HTR-8/SVneo (cell line): ENCODE data around the gene SMIM10L2A.
"Not testable (repeated sequence)": the region's sequence is repeated elsewhere in the genome, so short reads cannot be mapped to it uniquely, and the experiment has no call there.

Experiments
- DNase-seq: peaks from one replicate; pipeline ENCODE4 v3.0.0; 2011; ENCODE audit warnings: low spot score, mixed read lengths; ENCODE audit not compliant: insufficient read length
- FAIRE-seq: peaks from 2 replicates; lab custom pipeline; 2011; peaks lifted over from hg19 to GRCh38; lab: Jason Lieb, UNC

SMIM10L2A gene

DNA sequence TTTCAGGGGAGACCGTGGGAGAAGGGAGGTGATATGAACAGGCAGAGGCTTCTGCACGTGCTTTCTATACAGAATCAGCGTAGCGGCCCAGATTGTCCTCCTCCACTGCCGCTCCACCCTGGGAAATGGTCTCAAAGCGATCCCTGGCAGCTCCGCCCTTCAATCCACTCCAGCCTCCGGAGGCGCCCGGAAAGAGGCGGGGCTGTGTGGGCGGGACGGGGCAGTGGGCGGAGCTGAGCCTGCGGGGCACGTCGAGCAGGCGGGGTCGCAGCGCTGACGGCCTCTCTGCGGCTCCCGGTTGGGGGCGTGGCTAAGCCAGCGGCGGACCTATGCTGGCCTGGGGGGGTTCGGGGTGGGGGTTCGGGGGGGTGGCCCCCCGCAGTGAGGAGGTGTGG lies 210 bp upstream of the SMIM10L2A start:
- FAIRE-seq = no peak

DNA sequence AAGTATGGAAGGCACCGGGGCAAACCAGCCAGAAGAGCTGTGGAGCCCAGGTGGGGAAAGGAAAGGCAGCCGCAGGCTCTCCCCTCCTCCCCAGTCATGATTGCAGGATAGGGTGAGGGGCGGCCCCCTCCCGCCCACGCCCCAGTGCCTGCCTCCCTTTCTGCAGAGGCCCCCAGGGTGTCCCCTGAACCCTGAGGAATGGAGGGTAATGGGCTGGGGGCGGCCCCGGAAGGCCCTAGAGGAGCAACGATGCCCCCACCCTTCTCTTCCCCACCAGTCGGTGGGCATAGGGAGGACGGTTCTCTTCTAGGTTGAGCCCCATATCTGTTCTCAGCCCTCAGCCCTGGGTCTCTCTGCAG lies 1.0 kb downstream of the SMIM10L2A start:
- FAIRE-seq, DNase-seq: not testable (repeated sequence)

More for the DNA sequence above, 210 bp upstream of the SMIM10L2A start:
- peak; percentile 31 for DNase-seq

DNA sequence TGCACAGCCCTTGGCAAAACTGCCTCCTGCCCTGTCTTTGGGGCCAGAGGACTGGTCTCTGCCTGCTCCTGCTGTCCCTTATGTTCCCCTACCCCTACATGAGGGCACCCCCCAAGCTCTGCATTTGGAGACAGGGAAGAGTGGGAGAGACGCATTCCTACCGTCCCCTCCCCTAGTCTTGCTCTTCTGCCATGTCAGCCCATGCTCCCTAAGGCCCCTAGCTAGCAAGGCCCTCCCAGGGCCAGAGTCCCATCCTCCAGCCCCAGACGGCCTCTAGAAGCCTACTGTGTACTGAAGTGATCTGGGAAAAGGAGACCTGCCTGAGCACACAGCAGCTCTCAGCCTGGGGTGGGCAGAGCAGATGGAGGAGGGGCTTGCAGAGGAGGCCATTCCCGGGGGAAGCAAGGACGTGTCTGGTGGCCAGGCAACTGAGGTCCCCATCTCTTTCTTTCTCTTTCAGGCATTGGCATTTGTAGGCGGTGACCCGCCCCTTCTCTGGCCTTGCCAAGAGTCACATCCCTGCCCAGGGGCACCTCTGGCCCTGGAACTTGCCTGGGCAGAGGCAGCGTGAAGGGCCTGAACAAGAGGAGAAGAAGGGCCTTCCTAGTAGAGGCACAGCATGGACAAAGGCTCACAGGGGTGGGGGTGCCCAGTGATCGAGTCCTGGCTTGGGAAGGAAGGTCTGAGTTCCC lies 1.6 kb downstream of the SMIM10L2A start:
- not testable (repeated sequence) for DNase-seq, FAIRE-seq

DNA sequence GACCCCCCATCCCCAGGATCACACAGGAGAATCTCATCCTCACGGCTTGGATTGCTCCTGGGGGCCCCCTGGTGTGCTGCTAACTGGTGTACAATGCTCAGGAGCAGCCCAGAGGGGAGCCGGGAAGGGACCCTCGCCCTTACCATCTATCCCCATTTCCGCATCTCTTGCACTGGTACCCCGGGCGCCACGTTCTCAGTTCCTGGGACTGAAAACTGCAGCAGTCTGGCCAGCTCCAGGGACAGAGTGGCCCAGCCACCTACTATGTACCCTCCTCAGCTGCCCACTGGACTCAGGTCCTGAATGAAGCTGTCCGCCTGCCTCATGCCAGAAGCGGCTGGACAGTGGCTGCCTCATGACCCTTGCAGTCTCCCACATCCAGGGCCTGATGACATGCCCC lies 2.7 kb downstream of the SMIM10L2A start:
- DNase-seq (no peak), FAIRE-seq (no peak)

DNA sequence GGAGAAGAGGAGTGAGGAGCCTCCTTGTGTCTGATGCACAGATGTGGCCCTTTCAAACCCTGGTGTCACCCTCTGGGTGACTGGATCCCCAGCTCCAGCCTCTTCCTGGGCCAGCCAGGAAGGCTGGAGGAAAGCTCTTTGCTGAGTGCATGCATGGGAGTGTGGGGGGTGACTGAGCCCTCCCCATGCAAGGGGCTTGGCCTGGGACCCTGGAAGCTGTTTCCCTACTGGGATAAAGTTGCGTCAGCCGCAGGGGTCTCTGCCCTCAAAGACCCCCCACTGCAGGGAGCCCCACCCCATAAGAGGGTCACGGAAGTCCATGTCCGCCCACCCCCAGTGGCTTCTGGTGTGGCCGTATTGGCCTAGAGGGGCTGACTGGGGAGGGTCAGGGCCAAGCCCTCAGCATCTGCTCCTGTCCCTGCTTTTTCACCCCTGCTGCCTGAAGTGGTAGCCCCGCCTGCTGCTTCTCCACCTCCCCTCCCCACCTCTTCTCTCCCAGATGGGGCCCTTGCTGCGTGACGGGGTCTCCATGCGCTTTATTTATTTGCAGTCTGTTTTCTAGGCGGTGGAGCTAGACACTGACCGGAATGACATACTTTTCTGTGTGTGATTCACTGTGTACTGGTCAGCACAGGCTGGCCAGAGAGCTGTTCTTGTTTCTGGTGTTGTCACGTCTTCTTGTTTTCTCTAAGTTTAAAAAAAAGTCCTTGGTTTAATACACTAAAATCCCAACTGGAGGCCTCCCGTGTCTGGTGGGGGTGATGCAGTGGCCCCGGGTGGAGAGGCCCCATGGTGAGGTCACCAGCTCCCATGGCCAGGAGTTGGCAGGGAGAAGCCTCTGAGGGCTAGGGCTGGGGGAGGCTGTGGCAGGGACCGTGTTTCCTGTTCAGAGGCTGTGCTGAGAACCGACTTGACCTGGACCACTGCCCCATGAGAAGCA lies 3.6 kb downstream of the SMIM10L2A start:
- DNase-seq (no peak), FAIRE-seq (no peak)

DNA sequence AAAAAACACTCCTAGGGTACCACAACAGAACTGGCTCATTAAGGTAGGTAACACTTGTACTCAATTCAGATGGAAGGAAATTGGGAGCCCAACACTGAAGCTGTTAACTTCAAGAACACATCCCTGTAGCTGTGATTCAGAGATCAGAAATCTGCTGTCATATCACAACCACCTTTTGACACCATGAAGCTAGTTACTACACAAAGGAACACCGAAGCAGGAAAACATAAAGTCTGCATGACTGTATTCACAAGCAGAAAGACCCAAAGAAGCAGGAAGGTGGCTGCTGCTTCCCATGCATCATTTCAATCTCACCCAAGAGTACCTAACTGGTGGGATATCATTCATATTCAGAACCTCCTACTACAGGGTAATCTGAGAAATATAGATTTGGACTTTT lies 7.7 kb downstream of the SMIM10L2A start:
- DNase-seq (no peak), FAIRE-seq (no peak)

DNA sequence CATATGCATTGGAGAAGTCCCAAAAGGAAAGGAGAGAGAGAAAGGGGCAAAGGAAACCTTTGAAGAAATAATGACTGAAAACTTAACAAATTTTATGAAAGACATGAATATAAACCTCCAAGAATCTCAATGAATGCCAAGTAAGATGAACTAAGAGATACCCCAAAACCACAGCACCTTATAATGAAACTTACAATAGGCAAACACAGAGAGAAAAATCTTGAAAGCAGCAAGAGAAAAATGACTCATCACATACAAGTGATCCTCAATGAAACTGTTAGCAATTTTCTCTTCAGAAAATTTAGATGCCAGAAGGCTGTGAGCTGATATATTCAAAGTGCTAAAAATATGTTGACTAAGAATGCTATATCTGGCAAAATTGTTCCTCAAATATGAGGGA lies 10.1 kb downstream of the SMIM10L2A start:
- FAIRE-seq = no peak
- DNase-seq = no peak

DNA sequence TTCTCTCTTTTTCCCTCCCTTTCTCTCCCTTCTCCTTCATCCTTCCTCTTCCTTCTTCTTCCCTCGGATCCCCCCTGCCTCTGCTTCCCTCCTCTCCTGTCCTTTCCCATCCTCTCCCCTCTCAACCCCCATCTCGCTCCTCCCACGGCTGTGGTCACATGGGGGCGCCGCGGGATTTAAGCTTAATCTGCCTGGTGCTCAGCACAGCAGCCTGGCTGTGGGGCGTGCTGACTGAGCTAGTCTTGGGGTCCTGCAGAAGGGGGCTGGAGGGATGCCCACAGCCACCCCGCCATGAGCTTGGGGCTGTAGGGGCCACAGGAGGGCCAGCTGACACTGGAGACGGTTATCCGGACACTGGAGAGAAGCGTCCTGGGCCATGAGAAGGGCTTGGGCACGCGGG lies 10.7 kb downstream of the SMIM10L2A start:
- DNase-seq = no peak
- no peak for FAIRE-seq

DNA sequence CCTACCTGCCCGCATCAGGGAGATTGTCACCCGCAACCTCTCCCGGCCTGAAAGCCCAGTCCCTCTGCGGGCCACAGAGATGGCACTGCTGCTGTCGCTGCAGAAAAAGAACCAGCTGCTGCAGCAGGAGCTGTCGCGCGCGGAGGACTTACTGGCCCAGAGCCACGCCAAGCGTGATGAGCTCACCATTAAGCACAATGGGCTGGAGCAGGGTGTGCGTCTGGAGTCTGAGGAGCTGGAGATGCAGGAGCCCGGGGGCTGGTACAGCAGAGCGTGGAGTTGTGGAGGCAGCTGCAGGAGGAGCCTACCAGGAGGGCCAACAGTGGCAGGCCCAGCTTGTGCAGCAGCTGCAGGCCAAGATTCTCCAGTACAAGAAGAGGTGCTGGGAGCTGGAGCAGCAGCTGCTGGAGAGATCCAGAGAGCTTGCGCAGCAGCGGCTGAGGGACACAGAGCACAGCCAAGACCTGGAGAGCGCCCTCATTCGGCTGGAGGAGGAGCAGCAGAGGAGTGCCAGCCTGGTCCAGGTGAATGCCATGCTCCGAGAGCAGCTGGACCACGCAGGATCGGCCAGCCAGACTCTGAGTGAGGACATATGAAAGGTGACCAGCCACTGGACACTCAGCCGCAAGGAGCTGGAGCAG lies 11.3 kb downstream of the SMIM10L2A start:
- DNase-seq (no peak), FAIRE-seq (no peak)

DNA sequence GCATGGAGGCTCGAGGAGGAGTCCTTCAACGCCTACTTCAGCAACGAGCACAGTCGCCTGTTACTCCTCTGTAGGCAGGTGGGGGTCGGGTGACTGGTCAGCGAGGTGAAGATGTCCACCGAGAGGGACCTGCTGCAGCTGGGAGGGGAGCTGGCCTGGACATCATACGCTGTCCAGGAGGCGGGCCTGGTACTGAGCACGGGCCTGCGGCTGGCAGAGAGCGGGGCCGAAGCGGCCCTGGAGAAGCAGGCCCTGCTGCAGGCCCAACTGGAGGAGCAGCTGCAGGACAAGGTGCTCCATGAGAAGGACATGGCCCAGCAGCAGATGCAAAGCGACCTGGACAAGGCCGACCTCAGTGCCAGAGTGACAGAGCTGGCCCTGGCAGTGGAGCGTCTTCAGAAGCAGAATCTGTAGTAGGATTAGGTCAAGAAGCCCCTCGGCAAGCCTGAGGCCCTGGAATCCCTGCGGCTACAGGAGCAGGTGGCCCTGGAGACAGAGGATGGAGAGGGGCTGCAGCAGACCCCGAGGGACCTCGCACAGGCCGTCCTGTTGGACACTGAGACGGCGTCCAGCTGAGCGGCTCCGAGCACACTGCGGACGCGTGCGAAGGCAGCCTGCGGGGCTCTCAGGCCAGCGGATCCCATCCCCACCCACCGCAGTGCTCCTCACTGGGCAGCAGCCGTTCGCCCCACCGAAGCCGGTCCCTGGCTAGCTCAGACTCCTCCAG lies 11.9 kb downstream of the SMIM10L2A start:
- FAIRE-seq (no peak), DNase-seq (no peak)

DNA sequence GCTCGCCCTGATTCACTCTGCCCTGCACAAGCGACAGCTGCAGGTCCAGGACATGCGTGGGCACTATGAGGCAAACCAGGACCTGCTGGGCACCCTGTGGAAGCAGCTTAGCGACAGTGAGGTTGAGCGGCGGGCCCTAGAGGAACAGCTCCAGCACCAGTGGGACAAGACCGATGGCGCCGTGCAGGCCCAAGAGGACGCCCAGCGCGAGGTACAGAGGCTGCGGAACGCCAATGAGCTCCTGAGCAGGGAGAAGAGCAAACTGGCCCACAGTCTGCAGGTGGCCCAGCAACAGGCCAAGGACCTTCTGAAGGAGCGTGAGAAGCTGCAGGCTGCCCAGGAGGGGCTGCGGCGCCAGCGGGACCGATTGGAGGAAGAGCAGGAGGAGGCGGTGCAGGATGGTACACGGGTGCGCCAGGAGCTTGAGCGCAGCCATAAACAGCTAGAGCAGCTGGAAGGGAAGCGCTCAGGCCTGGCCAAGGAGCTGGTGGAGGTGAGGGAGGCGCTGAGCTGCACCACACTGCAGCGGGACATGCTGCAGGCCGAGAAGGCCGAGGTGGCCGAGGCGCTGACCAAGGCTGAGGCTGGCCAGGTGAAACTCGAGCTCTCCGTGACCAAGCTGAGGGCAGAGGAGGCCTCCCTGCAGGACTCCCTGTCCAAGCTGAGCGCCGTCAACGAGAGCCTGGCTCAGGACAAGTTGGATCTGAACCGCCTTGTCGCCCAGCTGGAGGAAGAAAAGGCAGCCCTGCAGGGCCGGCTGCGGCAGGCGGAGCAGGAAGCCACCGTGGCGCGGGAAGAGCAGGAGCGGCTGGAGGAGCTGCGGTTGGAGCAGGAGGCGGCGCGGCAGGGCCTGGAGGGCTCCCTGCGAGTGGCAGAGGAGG lies 12.8 kb downstream of the SMIM10L2A start:
- FAIRE-seq = no peak
- DNase-seq = no peak

DNA sequence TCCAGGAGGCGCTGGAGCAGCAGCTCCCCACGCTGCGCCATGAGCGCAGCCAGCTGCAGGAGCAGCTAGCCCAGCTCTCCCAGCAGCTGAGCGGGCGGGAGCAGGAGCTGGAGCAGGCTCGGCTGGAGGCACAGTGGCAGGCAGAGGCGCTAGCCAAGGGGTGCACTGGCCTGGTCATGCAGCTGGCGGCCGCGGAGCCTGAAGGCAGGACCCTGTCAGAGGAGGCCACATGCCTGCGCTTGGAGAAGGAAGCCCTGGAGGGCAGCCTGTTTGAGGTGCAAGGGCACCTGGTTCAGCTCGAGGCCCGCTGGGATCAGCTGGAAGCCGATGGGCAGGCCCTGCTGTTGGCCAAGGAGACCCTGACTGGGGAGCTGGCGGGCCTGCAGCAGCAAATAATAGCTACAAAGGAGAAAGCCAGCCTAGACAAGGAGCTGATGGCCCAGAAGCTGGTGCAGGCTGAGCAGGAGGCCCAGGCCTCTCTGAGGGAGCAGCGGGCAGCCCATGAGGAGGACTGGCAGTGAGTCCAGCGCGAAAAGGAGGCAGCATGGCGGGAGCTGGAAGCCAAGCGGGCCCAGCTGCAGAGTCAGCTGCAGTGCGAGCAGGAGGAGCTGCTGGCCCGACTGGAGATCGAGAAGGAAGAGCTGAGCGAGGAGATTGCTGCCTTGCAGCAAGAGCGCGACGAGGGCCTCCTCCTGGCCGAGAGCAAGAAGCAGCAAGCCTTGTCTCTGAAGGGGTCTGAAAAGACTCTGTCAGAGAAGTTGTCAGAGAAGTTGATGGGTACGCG lies 13.6 kb downstream of the SMIM10L2A start:
- DNase-seq (no peak), FAIRE-seq (no peak)

DNA sequence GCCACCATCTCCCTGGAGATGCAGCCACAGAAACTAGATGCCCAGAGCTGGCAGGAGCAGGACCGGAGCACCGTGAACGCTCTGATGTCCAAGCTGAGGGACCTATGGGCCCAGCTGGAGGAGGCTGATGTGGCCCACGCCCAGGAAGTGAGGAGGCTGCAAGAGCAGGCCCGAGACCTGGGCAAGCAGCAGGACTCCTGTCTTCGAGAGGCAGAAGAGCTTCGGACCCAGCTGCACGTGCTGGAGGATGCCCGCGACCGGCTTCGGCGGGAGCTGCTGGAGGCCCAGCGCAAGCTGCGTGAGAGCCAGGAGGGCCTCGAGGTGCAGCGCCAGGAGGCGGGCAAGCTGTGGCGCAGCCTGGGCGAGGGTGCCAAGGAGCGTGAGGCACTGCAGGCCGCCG lies 14.2 kb downstream of the SMIM10L2A start:
- DNase-seq = no peak
- no peak for FAIRE-seq

DNA sequence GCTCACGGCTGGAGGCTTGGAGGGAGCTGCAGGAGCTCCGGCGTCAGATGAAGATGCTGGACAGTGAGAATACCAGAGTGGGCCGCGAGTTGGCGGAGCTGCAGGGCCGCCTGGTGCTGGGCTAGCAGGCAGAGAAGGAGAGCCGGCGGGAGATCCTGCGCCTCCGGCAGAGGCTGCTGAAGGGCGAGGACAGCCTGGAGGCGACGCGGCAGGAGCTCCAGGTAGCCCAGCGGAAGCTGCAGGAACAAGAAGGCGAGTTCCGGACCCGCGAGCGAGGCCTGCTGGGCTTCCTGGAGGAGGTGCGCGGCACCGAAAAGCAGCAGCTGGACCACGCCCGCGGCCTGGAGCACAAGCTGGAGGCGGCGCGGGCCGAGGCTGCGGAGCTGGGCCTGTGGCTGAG lies 14.7 kb downstream of the SMIM10L2A start:
- FAIRE-seq = no peak
- DNase-seq = no peak

DNA sequence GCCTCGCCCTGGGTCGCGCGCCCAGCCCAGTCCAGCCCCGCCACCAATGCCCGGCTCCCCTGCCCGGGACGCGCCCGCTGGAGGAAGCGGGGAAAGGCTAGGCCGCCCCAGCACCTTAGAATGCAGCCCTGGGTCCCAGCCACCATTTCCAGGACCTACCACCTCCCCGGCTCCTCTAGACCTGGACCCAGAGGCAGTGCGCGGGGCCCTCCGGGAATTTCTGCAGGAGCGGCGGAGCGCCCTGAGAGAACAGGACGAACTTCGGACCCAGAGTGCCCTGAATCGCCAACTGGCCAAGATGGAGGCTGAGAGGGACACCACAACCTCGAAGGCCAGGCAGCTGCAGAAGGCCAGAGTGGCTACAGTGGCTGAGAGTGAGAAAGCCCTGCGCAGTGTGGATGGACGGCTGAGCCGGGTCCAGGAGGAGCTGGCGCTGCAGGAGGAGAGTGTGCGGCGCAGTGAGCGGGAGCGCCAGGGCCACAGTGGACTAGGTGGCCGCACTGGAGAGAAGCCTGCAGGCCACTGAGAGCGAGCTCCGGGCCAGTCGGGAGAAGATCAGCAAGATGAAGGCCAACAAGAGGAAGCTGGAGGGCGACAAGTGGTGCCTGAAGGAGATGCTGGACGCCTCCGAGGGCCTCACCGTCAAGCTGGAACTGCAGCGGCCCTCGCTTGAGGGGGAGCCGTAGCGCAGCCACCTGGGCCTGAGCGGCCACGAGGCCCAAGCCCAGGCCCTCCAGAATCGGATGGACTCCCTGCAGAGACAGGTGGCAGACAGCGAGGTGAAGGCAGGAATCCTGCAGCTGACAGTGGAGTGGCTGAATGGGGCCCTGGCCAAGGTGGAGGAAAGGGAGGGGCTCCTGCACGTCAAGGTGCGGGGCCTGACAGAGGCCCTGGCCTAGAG lies 15.5 kb downstream of the SMIM10L2A start:
- DNase-seq = no peak

DNA sequence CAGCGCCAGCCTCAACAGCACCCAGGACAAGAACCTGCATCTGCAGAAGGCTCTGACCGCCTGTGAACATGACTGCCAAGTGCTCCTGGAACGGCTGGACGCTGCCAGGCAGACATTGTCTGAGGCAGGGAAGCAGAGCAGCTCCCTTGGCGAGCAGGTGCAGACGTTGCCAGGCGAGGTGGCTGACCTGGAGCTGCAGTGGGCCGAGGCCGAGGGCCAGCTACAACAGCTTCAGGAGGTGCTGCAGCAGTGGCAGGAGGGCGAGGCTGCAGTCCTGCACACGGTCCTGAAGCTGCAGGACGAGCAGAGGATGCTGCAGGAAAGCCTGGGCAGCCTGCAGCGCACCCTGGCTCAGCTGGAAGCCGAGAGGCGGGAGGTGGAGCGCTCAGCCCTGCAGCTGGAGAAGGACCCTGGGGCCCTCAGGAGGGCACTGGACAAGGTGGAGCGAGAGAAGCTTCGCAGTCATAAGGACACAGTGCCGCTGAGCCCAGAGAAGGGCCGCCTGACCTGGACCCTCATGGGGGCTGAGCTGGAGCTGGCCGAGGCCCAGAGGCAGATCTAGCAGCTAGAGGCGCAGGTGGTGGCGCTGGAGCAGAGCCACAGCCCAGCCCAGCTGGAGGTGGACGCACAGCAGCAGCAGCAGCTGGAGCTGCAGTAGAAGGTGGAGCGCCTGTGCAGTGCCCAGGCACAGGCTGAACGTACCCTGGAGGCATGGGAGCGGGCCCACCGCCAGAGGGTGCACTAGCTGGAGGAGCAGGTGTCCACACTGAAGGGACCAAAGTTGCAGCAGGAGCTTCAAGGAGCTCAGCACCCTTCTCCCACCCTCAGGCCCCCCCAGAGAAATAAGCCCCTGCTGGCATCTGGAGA lies 16.4 kb downstream of the SMIM10L2A start:
- DNase-seq (no peak), FAIRE-seq (no peak)

More for the DNA sequence above, 15.5 kb downstream of the SMIM10L2A start:
- FAIRE-seq = no peak

DNA sequence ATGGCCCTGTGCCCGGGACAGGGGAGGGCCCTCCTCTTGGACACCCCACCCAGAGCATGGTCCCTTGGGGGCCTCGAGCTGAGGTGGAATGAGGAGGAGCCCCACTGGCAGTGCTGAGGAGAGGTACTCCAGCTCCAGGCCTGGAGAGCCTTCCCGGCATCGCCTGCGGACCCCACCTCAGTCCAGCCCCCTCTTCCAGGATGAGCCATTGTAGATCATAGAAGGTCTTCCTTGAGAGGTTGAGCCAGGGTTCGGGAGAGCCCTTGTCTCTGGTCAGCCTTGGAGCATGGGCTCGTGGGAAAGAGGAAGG lies 16.9 kb downstream of the SMIM10L2A start:
- no peak for FAIRE-seq
- no peak for DNase-seq
